HepG2 (cell line): ENCODE measurements around the gene MYL2. TPM values are rescaled to one million over a fixed set of nuclear protein-coding genes. Genes with fewer than 3 reads are reported as not detected.

ENCODE experiments used
- ATAC-seq: fragments of 200-7000 bp; cut with Tn5 transposase; 3 replicates; pipeline ENCODE4 v1.9.1; 2020; ENCODE audit warnings: mild to moderate bottlenecking, moderate library complexity
- BruUV-seq: library from RNA; stranded (reverse); fragments of 400-500 nt; replicated peaks from 2 replicates; lab custom pipeline; 2021; lab: Mats Ljungman, UMichigan
- CTCF ChIA-PET: fragments of 300-600 bp; formaldehyde crosslinking; extraction: SDS; loops from one replicate; lab custom pipeline; 2021; ENCODE audit warnings: low total read pairs, inconsistent platforms, low intra/inter-chr PET ratio; lab: Yijun Ruan, JAX
- POLR2A ChIA-PET: fragments of 350-600 bp; sonication (Branson Sonifier 250); formaldehyde crosslinking; loops from one replicate; lab custom pipeline; 2020; ENCODE audit warnings: antibody characterized with exemption, inconsistent platforms; lab: Yijun Ruan, JAX
- DNase-seq: peaks from one replicate; pipeline ENCODE4 v3.0.0-alpha.2; 2015; ENCODE audit warnings: low spot score
- FAIRE-seq: peaks from 3 replicates; lab custom pipeline; 2011; peaks lifted over from hg19 to GRCh38; lab: Jason Lieb, UNC
- H2AFZ ChIP-seq: one replicate; pipeline ENCODE4 v1.6.1; 2011; ENCODE audit warnings: low read length, inconsistent platforms
- H3K27ac ChIP-seq: fragments of 300-600 bp; 3 replicates; pipeline ENCODE4 v1.8.0; 2011; ENCODE audit warnings: mixed run types, mild to moderate bottlenecking, mixed read lengths, low read length, inconsistent platforms; ENCODE audit not compliant: insufficient read depth; ENCODE audit errors: extremely low read length
- H3K27me3 ChIP-seq, 2 experiments: fragments of 200-600 bp in 1 of 2; 2 replicates in 1 of 2; 3 replicates in 1 of 2; pipeline versions ENCODE4 v1.6.0 to v1.8.0; 2011; ENCODE audit warnings: low read length in 2 of 2, mild to moderate bottlenecking in 2 of 2, moderate library complexity in 2 of 2, inconsistent platforms in 1 of 2; ENCODE audit not compliant: insufficient read depth in 2 of 2, control insufficient read depth in 1 of 2
- H3K36me3 ChIP-seq, 2 experiments: fragments of 200-600 bp in 1 of 2; replicated peaks in 1 of 2; 2 replicates in 1 of 2; 3 replicates in 1 of 2; pipeline versions ENCODE4 v1.5.1 to v1.8.0; 2011; ENCODE audit warnings: low read length in 2 of 2, inconsistent platforms in 1 of 2; ENCODE audit not compliant: insufficient read depth in 2 of 2, control insufficient read depth in 1 of 2
- H3K4me1 ChIP-seq: 2 replicates; pipeline ENCODE4 v1.5.1; 2012; ENCODE audit warnings: low read length, inconsistent platforms; ENCODE audit not compliant: insufficient read depth
- H3K4me2 ChIP-seq: 2 replicates; pipeline ENCODE4 v1.6.0; 2011; ENCODE audit warnings: low read depth, low read length, inconsistent platforms
- H3K4me3 ChIP-seq, 3 experiments: fragments of 200-600 bp in 1 of 3; sonication (generic), shearing (Covaris generic) in 1 of 3; replicated peaks in 1 of 3; 2 replicates each; pipeline ENCODE4 v1.5.1; 2011 to 2016; ENCODE audit warnings: low read length in 3 of 3, inconsistent platforms in 2 of 3, low read depth in 2 of 3, mild to moderate bottlenecking in 2 of 3, control low read depth in 1 of 3, mixed read lengths in 1 of 3; ENCODE audit not compliant: insufficient read depth in 1 of 3
- H3K79me2 ChIP-seq: one replicate; pipeline ENCODE4 v1.6.1; 2011; ENCODE audit warnings: low read length, inconsistent platforms; ENCODE audit not compliant: insufficient read depth
- H3K9ac ChIP-seq: 2 replicates; pipeline ENCODE4 v1.6.0; 2011; ENCODE audit warnings: mild to moderate bottlenecking, low read depth, low read length, inconsistent platforms; ENCODE audit not compliant: insufficient read depth
- H3K9me3 ChIP-seq: 2 replicates; pipeline ENCODE4 v1.5.1; 2012; ENCODE audit warnings: mild to moderate bottlenecking, low read length
- H4K20me1 ChIP-seq: 2 replicates; pipeline ENCODE4 v1.6.0; 2011; ENCODE audit warnings: inconsistent platforms, mild to moderate bottlenecking, low read length, moderate library complexity; ENCODE audit not compliant: insufficient read depth
- BHLHE40 ChIP-seq: IDR thresholded peaks from 2 replicates; pipeline ENCODE4 v1.6.1; 2011; ENCODE audit warnings: low read length, improper control_type of control experiment
- BORCS8-MEF2B ChIP-seq: sonication (generic); formaldehyde crosslinking; IDR thresholded peaks from 2 replicates; pipeline ENCODE4 v1.8.0; 2022; ENCODE audit warnings: mild to moderate bottlenecking, missing genetic modification reagents
- FOXK1 ChIP-seq: sonication (generic); formaldehyde crosslinking; IDR thresholded peaks from 2 replicates; pipeline ENCODE4 v1.4.0; 2020; ENCODE audit warnings: low read depth, missing genetic modification reagents, borderline replicate concordance
- MAFF ChIP-seq: IDR thresholded peaks from 2 replicates; pipeline ENCODE4 v1.6.1; 2011; ENCODE audit warnings: low read depth, low read length, improper control_type of control experiment
- PBX3 ChIP-seq: sonication (generic); formaldehyde crosslinking; IDR thresholded peaks from 2 replicates; pipeline ENCODE4 v1.8.1; 2023; ENCODE audit warnings: missing genetic modification reagents, inconsistent platforms, borderline replicate concordance
- PITX1 ChIP-seq: sonication (generic); formaldehyde crosslinking; IDR thresholded peaks from 2 replicates; pipeline ENCODE4 v1.5.1; 2020; ENCODE audit warnings: mild to moderate bottlenecking, missing genetic modification reagents
- SP5 ChIP-seq: IDR thresholded peaks from 2 replicates; pipeline ENCODE4 v1.6.1; 2016; ENCODE audit warnings: low read depth, borderline replicate concordance
- SRSF9 ChIP-seq: fragments of 200-400 bp; formaldehyde crosslinking; IDR thresholded peaks from 2 replicates; pipeline ENCODE4 v1.6.1; 2018; ENCODE audit warnings: borderline replicate concordance, mild to moderate bottlenecking, low read depth, low read length; ENCODE audit not compliant: insufficient read depth, poor library complexity, severe bottlenecking
- ZNF644 ChIP-seq: IDR thresholded peaks from 2 replicates; pipeline ENCODE4 v1.6.1; 2016; ENCODE audit warnings: low read depth
- ZNF766 ChIP-seq: sonication (generic); formaldehyde crosslinking; IDR thresholded peaks from 2 replicates; pipeline ENCODE4 v1.5.0; 2020; ENCODE audit warnings: missing genetic modification reagents, borderline replicate concordance
- ZSCAN20 ChIP-seq: sonication (generic); formaldehyde crosslinking; IDR thresholded peaks from 2 replicates; pipeline ENCODE4 v1.4.0; 2020; ENCODE audit warnings: missing genetic modification reagents, mild to moderate bottlenecking, borderline replicate concordance
- WGBS: methylation state at CpG from one replicate; pipeline ENCODE4 v1.1.6; 2017; ENCODE audit warnings: low lambda C conversion rate; 5-methylcytosine and 5-hydroxymethylcytosine counted together
- in situ Hi-C: cut with HindIII; loops from 2 replicates; pipeline ENCODE4 v1.10.0; 2017; ENCODE audit warnings: low pct_unique_long_range_greater_than_20kb; ENCODE audit not compliant: extremely low pct_ligation_motif_present
- intact Hi-C: fragments of 100-400 bp; cut with micrococcal nuclease; formaldehyde crosslinking; loops from one replicate; pipeline ENCODE4 v1.10.0; 2022; ENCODE audit not compliant: unreplicated experiment
- polyA plus RNA-seq, 8 experiments: library from polyadenylated mRNA; depleted of rRNA in 3 of 8; stranded (reverse) in 7 of 8; unstranded in 1 of 8; fragments of >200 nt; fragmentation: Illumina TruSeq in 4 of 8; extraction: Trizol in 4 of 8; gene quantifications; 2 replicates each; pipeline versions ENCODE4 v1.2.1 to v1.2.3, GENCODE V29; 2011 to 2016; ENCODE audit warnings: low read depth in 4 of 8, missing spikeins in 1 of 8, mixed read lengths in 1 of 8; ENCODE audit not compliant: insufficient read depth in 1 of 8
- total RNA-seq, 5 experiments: library from RNA; depleted of rRNA; stranded (reverse); fragments of >200 nt; fragmentation: Illumina TruSeq; extraction: Trizol; gene quantifications; 2 replicates each; pipeline ENCODE4 v1.2.3, GENCODE V29; 2016; ENCODE audit warnings: low read depth in 1 of 5
- TF ChIP-seq, protein P1 (sequence below): sonication (generic); formaldehyde crosslinking; IDR thresholded peaks from 2 replicates; pipeline ENCODE4 v1.4.0; 2020; ENCODE audit warnings: mild to moderate bottlenecking, missing genetic modification reagents
- TF ChIP-seq, protein P2 (sequence below): sonication (generic); formaldehyde crosslinking; IDR thresholded peaks from 2 replicates; pipeline ENCODE4 v1.8.0; 2022; ENCODE audit warnings: mild to moderate bottlenecking, missing genetic modification reagents, borderline replicate concordance
- TF ChIP-seq, protein P3 (sequence below): sonication (generic); formaldehyde crosslinking; IDR thresholded peaks from 2 replicates; pipeline ENCODE4 v1.5.1; 2020; ENCODE audit warnings: mild to moderate bottlenecking, missing genetic modification reagents, borderline replicate concordance

The MYL2 gene
- total and polyA plus RNA-seq, 2 of the 13 experiments (the other 11 are each of a cell fraction or from before 2014, with no cell fraction given): not detected

GRCh38 chr12:110906985-110907384 is 13.4 kb downstream of the MYL2 start:
- TF ChIP-seq FOXK1 (no peak), ZNF766 (CRISPR knock-in tag) (no peak), BORCS8-MEF2B (CRISPR knock-in tag) (no peak), ZNF644 (CRISPR knock-in tag) (no peak), SP5 (CRISPR knock-in tag) (no peak), PITX1 (CRISPR knock-in tag) (no peak), ZSCAN20 (CRISPR knock-in tag) (no peak), MAFF (no peak), SRSF9 (no peak), PBX3 (CRISPR knock-in tag) (no peak), BHLHE40 (no peak)
- TF ChIP-seq, protein P1, sequence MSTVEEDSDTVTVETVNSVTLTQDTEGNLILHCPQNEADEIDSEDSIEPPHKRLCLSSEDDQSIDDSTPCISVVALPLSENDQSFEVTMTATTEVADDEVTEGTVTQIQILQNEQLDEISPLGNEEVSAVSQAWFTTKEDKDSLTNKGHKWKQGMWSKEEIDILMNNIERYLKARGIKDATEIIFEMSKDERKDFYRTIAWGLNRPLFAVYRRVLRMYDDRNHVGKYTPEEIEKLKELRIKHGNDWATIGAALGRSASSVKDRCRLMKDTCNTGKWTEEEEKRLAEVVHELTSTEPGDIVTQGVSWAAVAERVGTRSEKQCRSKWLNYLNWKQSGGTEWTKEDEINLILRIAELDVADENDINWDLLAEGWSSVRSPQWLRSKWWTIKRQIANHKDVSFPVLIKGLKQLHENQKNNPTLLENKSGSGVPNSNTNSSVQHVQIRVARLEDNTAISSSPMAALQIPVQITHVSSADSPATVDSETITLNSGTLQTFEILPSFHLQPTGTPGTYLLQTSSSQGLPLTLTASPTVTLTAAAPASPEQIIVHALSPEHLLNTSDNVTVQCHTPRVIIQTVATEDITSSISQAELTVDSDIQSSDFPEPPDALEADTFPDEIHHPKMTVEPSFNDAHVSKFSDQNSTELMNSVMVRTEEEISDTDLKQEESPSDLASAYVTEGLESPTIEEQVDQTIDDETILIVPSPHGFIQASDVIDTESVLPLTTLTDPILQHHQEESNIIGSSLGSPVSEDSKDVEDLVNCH (CRISPR knock-in tag): no peak
- TF ChIP-seq, protein P2, sequence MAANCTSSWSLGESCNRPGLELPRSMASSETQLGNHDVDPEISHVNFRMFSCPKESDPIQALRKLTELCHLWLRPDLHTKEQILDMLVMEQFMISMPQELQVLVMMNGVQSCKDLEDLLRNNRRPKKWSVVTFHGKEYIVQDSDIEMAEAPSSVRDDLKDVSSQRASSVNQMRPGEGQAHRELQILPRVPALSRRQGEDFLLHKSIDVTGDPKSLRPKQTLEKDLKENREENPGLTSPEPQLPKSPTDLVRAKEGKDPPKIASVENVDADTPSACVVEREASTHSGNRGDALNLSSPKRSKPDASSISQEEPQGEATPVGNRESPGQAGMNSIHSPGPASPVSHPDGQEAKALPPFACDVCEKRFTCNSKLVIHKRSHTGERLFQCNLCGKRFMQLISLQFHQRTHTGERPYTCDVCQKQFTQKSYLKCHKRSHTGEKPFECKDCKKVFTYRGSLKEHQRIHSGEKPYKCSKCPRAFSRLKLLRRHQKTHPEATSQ (CRISPR knock-in tag): no peak
- TF ChIP-seq, protein P3, sequence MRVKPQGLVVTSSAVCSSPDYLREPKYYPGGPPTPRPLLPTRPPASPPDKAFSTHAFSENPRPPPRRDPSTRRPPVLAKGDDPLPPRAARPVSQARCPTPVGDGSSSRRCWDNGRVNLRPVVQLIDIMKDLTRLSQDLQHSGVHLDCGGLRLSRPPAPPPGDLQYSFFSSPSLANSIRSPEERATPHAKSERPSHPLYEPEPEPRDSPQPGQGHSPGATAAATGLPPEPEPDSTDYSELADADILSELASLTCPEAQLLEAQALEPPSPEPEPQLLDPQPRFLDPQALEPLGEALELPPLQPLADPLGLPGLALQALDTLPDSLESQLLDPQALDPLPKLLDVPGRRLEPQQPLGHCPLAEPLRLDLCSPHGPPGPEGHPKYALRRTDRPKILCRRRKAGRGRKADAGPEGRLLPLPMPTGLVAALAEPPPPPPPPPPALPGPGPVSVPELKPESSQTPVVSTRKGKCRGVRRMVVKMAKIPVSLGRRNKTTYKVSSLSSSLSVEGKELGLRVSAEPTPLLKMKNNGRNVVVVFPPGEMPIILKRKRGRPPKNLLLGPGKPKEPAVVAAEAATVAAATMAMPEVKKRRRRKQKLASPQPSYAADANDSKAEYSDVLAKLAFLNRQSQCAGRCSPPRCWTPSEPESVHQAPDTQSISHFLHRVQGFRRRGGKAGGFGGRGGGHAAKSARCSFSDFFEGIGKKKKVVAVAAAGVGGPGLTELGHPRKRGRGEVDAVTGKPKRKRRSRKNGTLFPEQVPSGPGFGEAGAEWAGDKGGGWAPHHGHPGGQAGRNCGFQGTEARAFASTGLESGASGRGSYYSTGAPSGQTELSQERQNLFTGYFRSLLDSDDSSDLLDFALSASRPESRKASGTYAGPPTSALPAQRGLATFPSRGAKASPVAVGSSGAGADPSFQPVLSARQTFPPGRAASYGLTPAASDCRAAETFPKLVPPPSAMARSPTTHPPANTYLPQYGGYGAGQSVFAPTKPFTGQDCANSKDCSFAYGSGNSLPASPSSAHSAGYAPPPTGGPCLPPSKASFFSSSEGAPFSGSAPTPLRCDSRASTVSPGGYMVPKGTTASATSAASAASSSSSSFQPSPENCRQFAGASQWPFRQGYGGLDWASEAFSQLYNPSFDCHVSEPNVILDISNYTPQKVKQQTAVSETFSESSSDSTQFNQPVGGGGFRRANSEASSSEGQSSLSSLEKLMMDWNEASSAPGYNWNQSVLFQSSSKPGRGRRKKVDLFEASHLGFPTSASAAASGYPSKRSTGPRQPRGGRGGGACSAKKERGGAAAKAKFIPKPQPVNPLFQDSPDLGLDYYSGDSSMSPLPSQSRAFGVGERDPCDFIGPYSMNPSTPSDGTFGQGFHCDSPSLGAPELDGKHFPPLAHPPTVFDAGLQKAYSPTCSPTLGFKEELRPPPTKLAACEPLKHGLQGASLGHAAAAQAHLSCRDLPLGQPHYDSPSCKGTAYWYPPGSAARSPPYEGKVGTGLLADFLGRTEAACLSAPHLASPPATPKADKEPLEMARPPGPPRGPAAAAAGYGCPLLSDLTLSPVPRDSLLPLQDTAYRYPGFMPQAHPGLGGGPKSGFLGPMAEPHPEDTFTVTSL (CRISPR knock-in tag): no peak
- TF ChIP-seq, all 625 proteins: peak for 0
- Histone ChIP-seq H3K36me3 (no peaks in the 10 kb centered on the region), H3K9me3 (no peaks in the 10 kb centered on the region), H3K27ac (no peak overlapping the region), H3K4me3 (no peak overlapping the region), H3K9ac (no peak overlapping the region), H2AFZ (no peak overlapping the region), H3K4me2 (no peak overlapping the region), H3K79me2 (no peaks in the 10 kb centered on the region), H3K4me1 (no peaks in the 10 kb centered on the region), H3K27me3 (peaks cover 0 to 15% of the 10 kb centered on the region in 2 experiments; a peak in 2 of 5 replicates), H4K20me1 (no peaks in the 10 kb centered on the region)
- intact Hi-C loops: no loop called here
- no TSS peak for BruUV-seq
- in situ Hi-C loops: no loop called here
- CTCF ChIA-PET: no interaction called here
- DNase-seq: no peak
- FAIRE-seq: no peak
- no peak for ATAC-seq
- 59% methylated on average over 4 of the region's 4 CpGs for WGBS
- POLR2A ChIA-PET: no interaction called here
